IPS-NIHi7 (cell line): ENCODE measurements around the gene RIPOR1.
"Not testable (repeated sequence)": the region's sequence is repeated elsewhere in the genome, so short reads cannot be mapped to it uniquely, and the experiment has no call there.

Experiments used
- DNase-seq: peaks from one replicate; pipeline ENCODE4 v3.0.0; 2012; ENCODE audit warnings: mixed read lengths; ENCODE audit errors: extremely low spot score

Gene RIPOR1

DNA sequence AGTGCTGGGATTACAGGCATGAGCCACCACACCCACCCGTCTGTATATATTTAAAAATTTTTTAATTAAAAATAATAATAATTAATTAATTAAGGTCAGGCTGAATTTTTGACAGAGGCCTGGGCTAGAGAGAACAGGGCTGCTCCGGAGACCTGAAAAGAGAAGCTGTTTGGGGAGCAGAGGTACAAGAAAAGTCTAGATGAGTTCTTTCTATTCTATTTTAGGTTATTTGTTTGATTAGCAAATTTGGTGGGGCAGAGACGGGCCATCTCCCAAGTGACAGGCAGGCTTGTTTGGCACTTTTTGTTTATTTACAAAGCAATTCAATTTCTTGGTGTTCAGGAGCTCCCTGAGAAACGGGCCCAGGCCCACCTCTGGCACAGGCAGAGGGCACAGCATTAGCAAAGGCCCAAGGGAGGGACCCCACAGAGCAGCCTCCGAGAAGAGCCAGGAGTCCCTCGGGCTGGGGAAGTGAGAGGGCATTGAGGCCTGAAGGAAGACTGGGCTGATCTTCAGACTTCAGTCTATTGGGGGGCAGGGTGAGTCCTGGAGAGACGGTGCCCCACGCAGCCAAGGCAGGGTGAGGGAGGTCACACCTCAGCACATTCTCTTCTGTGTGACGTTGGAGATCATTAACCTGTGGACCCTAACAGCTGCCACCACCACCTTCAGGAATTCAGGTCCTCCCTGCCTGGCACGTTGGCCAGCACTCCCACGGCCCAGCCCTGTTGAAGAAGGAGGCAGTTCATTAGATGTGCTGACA lies 10.8 kb upstream of the RIPOR1 start:
- DNase-seq, result no peak

GRCh38 chr16:67518676-67519075 lies 10.0 kb upstream of the RIPOR1 start:
- no peak for DNase-seq

DNA sequence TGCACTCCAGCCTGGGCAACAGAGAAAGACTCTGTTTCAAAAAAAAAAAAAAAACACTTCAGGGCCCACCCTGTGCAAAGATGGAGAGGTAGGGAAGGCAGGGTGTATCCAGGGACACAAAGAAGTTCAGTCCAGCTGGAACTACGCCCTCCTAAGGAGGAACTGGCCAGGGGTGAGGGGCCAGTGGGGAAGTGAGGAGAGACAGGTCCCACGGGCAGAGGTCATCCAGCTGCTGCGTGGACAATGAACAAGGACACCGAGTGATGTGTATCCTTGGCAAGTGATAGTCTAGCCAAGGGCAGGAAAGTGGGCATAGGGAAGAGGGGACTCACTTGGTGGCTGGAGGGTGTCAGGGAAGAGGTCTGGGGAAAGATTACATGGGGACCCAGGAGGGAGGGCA lies 9.4 kb upstream of the RIPOR1 start:
- no peak for DNase-seq

DNA sequence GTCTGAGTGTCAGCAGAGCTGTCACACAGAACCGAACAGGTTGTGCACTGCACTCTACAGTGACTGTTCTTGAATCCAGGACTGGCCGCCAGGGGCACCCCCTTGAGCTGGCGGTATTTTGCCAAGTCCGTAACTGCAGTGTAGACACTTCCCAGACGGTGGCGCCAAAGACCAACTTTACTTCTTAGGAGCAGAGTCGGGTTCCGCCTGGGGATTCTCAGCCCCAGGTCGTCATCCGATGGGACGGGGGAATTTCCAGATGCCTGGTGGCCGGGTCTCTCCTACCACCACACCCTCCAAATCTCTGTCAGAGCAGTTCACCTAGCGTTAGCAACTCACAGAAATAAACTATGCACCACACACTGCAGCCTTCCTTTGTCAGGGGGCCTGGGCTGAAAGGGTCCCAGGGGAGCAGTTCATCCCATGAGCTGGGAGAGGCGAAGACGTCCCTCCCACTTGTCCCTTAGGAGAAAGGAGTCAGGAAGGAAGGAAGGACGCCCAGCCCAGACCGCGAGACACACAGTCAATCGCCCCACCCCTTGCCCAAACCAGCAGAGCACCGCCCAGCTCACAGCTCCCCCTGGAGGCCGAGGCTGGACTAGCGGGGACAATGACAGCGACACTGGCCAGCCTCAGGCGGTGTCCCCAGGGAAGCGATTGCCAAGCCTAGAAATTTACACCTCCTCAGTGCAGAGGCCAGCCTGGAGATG lies 7.4 kb upstream of the RIPOR1 start:
- peak; percentile 94 for DNase-seq

DNA sequence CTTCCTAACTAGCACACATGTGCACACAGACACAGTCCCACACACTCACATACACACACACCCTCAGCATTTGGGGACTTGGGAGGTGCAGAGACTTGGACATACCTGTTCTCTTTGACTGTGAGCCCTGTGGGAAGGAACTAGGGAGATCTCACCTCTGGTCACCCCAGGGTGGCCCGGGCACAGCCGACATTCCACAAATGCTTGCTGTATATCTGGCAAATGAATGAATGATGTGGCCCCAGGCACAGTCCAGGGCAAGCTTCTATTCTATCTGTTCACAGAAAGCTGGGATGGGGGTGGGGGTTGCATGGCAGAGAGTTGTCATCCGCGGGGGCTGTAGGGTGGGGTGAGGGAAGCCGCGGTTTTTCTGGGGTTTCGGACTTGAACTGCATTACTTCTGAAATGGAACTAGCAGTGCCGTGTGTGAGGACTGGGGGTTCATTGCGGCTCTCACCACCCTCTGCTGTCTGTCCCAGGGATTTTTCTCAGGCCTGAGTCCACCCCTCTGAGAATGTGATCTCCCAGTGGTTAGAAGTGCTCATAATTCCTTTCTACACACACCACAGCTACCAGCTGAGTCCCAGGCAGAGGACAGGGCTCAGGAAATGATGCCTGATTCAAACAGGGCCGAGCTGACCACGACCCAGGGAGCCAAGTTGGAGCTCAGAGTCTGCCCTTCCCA lies 3.3 kb upstream of the RIPOR1 start:
- DNase-seq, result no peak

- no peak for DNase-seq
Measured at GRCh38 chr16:67526149-67526791, 2.4 kb upstream of the RIPOR1 start.

DNA sequence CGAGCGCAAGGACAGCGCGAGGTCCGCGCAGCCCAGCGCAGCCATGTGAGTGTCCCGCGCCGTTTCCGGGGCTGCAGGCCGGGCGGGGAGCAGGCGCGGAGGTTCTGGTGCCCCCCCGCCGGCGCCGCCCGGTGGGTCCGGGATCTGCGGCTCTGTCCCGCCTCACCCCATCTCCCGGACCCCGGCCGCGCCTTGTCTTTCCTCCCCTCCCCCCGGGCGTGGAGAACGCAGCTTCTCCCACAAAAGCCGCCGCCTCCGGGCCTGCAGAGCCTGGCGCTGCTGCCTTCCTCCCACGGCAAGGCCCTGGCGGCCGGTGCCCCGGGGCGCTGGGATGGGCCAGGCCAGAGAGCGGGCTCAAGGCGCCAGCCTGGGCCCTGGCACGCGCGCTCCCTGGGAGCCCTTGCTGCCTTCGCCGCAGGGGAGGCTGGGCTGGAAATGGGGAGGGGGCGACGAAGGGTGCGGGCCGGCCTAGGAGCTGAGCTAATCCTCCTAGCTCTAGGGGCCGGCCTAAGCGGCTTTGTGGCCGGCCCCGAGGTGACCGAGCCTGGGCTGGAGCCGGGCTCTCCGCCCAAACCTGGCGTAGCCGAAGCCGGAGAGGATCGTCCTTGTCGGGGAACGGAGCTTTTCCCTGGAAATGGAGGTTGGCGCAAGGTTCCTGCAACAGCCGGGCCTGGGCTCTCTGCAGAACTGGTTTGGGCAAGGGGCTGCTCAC lies 397 bp downstream of the RIPOR1 start:
- peak; percentile 41 for DNase-seq

DNA sequence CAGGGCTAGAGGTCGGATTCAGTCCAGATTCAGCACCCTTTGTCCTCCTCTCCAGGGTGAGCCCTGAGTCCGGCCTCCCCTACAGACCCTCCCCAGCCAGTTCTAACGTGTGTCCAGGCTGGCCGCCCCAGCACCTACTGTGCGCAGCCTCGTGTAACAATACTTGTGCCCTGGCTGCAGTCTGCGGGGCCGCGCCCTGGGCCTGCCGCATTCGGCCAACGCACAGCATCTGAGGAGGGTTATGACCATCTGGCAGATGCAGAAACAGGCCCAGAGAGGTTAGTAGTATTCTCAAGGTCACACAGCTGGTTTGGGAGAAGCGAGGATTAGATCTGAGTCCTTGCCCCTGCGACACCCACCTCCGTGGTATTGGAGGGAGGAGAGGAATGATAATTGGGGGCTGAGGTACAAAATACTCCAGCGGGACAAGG lies 968 bp downstream of the RIPOR1 start:
- no peak for DNase-seq

DNA sequence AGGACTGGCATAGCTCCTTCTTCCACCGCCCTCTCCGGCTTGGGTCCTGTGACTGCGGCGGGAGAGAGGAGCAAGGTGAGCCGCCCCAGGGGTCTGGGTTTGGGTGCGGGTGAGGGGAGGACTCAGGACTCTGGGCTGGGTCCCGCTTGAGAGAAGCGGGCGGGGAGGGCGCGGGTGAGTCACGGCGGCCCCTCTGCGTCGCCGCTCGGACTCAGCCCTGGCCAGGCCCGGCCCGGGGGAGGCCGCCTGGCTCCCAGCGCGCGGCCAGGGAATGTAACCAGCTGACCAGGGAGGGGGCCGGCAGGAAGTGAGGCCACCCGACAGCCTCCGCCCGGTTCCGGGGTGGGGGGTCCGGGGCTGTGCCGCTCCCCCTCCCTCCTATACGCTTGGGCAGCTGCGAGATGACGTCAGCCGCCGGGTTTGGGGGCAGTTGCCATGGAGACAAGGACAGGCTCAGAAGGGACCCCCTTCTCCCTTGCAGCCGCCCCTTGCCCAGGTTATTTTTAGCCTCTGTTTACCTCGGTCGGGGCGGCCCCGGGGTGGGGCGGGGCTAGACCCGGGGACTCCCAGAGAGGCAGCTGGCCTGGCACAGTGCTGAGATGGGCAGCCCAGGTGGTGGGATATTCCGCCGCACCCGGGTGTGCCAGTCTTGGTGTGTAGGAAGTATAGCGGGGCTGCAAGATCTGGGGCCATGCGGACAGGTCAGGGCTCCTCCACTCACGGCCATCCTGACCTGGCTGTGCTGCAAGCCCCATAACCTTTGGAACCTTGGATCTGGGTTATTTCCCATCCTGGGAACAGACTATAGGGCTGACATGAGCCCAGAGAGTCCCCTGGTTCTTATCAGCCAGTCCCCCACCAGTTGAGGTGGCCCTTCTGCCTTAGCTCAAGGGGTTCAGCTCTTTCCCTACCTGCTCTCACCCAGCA lies 1.6 kb downstream of the RIPOR1 start:
- peak; percentile 44 for DNase-seq

GRCh38 chr16:67531247-67531646 lies 2.6 kb downstream of the RIPOR1 start:
- DNase-seq, result no peak

DNA sequence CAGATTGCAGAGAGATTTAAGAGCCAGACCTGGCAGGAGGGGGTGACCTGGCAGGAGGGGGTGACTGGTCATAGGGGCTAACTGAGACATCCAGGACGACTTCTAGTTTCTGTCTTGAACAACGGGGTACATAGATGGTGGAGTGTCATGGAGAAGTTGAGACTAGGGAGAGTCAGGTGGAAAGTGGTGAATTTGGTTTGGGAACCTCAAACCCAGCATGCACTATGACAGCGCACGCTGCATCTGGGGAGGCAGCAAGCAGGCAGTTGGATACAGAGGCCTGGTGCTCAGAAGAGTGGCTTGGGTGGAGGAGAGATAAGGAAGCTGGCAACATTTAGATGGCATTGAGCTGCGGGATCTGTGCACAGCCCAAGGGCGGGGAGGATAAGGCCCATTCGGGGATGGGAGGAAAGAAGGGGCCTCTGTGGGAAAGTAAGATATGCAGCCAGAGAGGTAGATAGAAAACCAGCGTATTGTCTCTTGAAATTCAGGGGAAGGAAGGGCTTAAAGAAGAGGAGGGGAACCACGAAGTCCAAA lies 4.5 kb downstream of the RIPOR1 start:
- DNase-seq, result no peak

- not testable (repeated sequence) for DNase-seq
Measured at GRCh38 chr16:67533987-67534386, 5.4 kb downstream of the RIPOR1 start.

DNA sequence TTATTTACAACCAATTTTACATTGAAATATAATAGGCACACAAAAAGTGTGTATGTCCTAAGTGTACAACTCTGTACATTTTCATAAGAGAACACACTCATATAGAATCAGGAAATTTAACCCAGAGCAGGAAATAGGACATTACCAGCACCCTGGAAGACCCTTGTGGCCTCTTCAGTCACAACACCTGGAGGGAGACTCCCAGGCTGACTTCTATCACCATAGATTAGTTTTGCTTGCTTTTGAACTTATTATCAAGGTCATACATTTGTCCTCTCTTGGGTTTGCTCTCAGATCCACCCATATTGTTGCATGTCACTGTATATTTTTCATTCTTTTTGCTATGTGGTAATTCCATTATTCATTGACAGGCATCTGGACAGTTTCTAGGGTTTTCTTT lies 5.8 kb downstream of the RIPOR1 start:
- DNase-seq, result no peak

- no peak for DNase-seq
Measured at GRCh38 chr16:67535201-67535600, 6.6 kb downstream of the RIPOR1 start.

DNA sequence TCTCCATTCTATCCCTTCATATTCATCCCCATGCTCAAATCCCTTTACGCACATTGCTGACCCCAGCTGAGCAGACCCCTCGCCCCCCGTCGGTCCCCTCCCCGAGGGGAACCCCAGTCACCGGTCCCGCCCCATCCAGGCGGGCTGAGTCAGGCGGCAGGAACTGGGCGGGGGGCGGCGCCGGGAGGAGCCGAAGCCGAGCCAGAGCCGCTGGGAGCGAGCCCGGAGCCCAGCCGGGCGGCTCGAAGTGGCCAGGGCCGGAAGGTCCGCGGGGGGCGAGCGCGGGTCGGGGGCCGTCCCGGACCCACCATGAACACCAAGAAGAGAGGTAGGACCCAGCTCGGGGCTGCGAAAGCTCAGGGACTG lies 8.6 kb downstream of the RIPOR1 start:
- peak; percentile 79 for DNase-seq

DNA sequence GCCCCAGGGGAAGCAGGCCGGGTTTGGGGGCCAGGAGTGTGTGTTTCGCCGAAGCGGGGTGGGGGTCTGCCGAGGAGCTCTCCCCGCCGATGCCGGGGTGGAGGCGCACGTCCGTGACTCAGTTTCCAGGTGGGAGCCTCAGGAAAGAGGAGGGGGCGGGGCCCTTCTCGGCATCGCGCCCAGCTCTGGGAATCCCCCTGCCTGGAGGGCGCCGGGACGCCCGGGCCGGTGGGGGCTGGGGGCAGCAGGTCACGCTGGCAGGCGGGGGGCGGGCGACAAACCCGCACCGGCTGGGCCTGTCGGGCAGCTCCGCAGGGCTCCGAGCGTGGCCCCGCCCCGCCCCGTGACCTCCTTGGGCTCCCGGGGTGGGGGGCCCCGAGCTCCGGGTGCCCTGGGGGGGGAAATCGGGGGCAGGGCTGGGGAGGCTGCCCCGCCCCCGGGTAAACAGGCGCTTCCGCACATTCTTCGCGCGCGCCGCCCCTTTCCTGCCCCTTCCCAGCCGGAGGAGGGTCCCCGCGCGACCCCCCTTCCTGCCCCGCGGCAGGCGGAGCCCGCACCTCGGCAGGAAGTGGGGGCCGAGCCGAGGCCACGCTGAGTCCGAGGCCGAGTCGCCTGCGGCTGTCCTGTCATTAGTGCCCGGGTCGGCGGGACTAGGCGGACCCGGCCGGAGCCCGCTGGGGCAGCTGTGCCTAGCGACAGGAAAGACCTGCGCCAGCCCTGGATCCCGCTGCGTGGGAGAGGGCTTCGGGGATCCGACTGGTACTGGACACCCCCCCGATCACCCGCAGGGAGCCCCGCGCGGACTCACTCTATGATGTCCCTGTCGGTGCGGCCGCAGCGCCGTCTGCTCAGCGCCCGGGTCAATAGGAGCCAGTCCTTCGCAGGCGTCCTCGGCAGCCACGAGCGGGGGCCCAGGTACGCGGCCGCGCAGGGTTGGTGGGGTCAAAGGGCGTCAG lies 9.3 kb downstream of the RIPOR1 start:
- peak; percentile 60 for DNase-seq

DNA sequence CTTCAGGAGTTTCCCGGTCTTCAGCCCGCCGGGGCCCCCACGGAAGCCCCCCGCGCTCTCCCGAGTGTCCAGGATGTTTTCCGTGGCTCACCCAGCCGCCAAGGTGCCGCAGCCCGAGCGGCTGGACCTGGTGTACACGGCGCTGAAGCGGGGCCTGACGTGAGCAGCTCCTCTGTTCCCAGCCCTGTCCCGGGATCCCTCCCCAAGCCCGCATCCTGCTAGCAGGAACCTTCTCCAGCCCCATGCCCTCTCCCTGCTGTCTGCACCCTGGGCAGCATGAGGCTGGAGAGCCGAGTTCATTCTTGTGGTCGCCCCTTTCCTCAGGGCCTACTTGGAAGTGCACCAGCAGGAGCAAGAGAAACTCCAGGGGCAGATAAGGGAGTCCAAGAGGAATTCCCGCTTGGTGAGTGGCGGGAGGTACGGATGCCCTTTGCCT lies 10.1 kb downstream of the RIPOR1 start:
- no peak for DNase-seq

- DNase-seq, result no peak
Measured at GRCh38 chr16:67539271-67539670, 10.6 kb downstream of the RIPOR1 start.
